22Rv1 (cell line): Measurements from ENCODE around the gene RCN2.

ENCODE experiments used
- H3K27ac ChIP-seq: fragments of 450-650 bp; 2 replicates; pipeline ENCODE4 v1.5.1; 2017
- CTCF ChIP-seq: fragments of 450-650 bp; IDR thresholded peaks from 2 replicates; pipeline ENCODE4 v1.5.1; 2017; ENCODE audit warnings: mild to moderate bottlenecking
- ZFX ChIP-seq: fragments of 450-650 bp; IDR thresholded peaks from 2 replicates; pipeline ENCODE4 v1.6.1; 2017; ENCODE audit warnings: antibody characterized with exemption, borderline replicate concordance

Gene RCN2

GRCh38 chr15:76939715-76940114 is 8.2 kb downstream of the RCN2 start:
- TF ChIP-seq CTCF (no peak), ZFX (no peak)
- no peak overlapping the region for H3K27ac ChIP-seq

GRCh38 chr15:76941636-76942035 is 10.1 kb downstream of the RCN2 start:
- no peak overlapping the region for H3K27ac ChIP-seq
- TF ChIP-seq CTCF (no peak), ZFX (no peak)

GRCh38 chr15:76942331-76942730 is 10.8 kb downstream of the RCN2 start:
- no peak for TF ChIP-seq CTCF
- no peak for TF ChIP-seq ZFX

GRCh38 chr15:76945494-76946093 is 14.0 kb downstream of the RCN2 start:
- no peak overlapping the region for H3K27ac ChIP-seq
- TF ChIP-seq ZFX (no peak), CTCF (no peak)

More at GRCh38 chr15:76942331-76942730, 10.8 kb downstream of the RCN2 start:
- no peak overlapping the region for H3K27ac ChIP-seq

DNA sequence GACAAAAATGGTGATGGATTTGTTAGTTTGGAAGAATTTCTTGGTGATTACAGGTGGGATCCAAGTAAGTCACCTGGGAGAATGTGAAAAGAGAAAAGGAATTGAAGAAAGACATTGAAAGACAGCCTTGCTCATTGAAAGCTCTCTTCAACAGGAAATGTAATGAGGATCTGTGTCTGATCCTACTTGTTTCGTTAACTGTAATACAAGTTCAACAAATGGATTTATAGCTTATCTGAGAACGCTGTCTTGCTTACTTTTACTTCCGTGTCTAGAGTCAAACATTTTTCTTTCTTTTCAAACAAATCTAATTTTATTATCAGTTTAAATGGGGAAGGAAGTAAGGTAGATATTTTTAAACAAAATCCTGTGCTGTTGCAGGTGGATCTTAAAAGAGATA is 15.9 kb downstream of the RCN2 start:
- no peak overlapping the region for H3K27ac ChIP-seq
- TF ChIP-seq CTCF = no peak
- no peak for TF ChIP-seq ZFX

DNA sequence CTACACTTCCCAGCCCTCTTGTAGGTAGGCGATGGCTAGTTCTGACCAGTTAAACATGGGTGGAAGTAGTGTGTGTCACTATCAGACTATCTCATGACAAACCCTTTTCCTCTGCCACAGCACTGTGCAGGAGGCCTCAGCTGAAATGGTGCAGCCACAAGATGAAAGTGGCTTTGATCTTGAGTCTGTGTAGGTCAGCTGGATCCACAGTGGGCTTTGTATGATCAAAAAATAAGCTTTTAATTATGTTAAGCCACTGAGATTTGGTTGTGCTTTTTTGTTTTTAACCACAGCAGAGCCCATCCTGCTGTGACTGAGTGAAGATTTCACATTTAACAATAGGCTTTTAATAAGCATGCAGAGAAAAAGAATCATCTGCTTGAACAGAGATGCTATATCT is 19.7 kb downstream of the RCN2 start:
- TF ChIP-seq ZFX (no peak), CTCF (no peak)
- no peak overlapping the region for H3K27ac ChIP-seq

- H3K27ac ChIP-seq = no peak overlapping the region
Measured at GRCh38 chr15:76953913-76954312, 22.4 kb downstream of the RCN2 start.

More at GRCh38 chr15:76953913-76954312, 22.4 kb downstream of the RCN2 start:
- no peak for TF ChIP-seq ZFX
- TF ChIP-seq CTCF = no peak
